DOHH2 (cell line): ENCODE measurements around the gene ADH1B.

Experiments used
- H3F3A ChIP-seq: fragments of 200-600 bp; sonication (generic), shearing (Covaris generic); 2 replicates; pipeline ENCODE4 v1.6.0; 2016; ENCODE audit warnings: antibody characterized with exemption, mild to moderate bottlenecking; ENCODE audit not compliant: control insufficient read depth, insufficient read depth
- H3K27ac ChIP-seq: fragments of 200-600 bp; sonication (generic); 2 replicates; pipeline ENCODE4 v1.5.1; 2014; ENCODE audit warnings: low read depth, mild to moderate bottlenecking, low read length, moderate library complexity
- H3K27me3 ChIP-seq: fragments of 200-600 bp; sonication (generic); 2 replicates; pipeline ENCODE4 v1.6.1; 2014; ENCODE audit warnings: mild to moderate bottlenecking, low read length, mixed read lengths; ENCODE audit not compliant: control insufficient read depth
- H3K36me3 ChIP-seq: fragments of 200-600 bp; sonication (generic); 2 replicates; pipeline ENCODE4 v1.6.1; 2014; ENCODE audit warnings: mild to moderate bottlenecking, low read length, moderate library complexity, mixed read lengths; ENCODE audit not compliant: control insufficient read depth
- H3K4me1 ChIP-seq: fragments of 200-600 bp; sonication (generic); 2 replicates; pipeline ENCODE4 v1.6.1; 2014; ENCODE audit warnings: mild to moderate bottlenecking, low read length, mixed read lengths; ENCODE audit not compliant: control insufficient read depth
- H3K4me2 ChIP-seq: fragments of 200-600 bp; sonication (generic); 2 replicates; pipeline ENCODE4 v1.6.0; 2014; ENCODE audit warnings: mild to moderate bottlenecking, low read length, moderate library complexity
- H3K4me3 ChIP-seq: fragments of 200-600 bp; sonication (generic); 2 replicates; pipeline ENCODE4 v1.5.1; 2014; ENCODE audit warnings: mild to moderate bottlenecking, low read length, mixed read lengths
- H3K79me2 ChIP-seq: fragments of 200-600 bp; sonication (generic); 2 replicates; pipeline ENCODE4 v1.6.1; 2014; ENCODE audit warnings: mild to moderate bottlenecking, low read length, mixed read lengths; ENCODE audit not compliant: control insufficient read depth
- H3K9me2 ChIP-seq: fragments of 200-600 bp; sonication (generic); replicated peaks from 2 replicates; pipeline ENCODE4 v1.6.1; 2014; ENCODE audit warnings: mild to moderate bottlenecking, low read length, mixed read lengths; ENCODE audit not compliant: control insufficient read depth
- H3K9me3 ChIP-seq: fragments of 200-600 bp; sonication (generic); 2 replicates; pipeline ENCODE4 v1.6.1; 2014; ENCODE audit warnings: antibody characterized with exemption, low read length, mixed read lengths; ENCODE audit not compliant: control insufficient read depth, insufficient read depth
- H4K20me1 ChIP-seq: fragments of 200-600 bp; sonication (generic); 2 replicates; pipeline ENCODE4 v1.6.0; 2014; ENCODE audit warnings: low read depth, mild to moderate bottlenecking, antibody characterized with exemption, low read length, moderate library complexity; ENCODE audit not compliant: control insufficient read depth, insufficient read depth
- CTCF ChIP-seq: fragments of 200-600 bp; sonication (generic); IDR thresholded peaks from one replicate; pipeline ENCODE4 v1.5.1; 2014; ENCODE audit warnings: antibody characterized with exemption, mild to moderate bottlenecking, low read depth, low read length; ENCODE audit not compliant: poor library complexity, severe bottlenecking
- EZH2phosphoT487 ChIP-seq: fragments of 200-600 bp; sonication (generic); IDR thresholded peaks from 2 replicates; pipeline ENCODE4 v1.6.1; 2017; ENCODE audit warnings: borderline replicate concordance, mild to moderate bottlenecking, antibody characterized with exemption, low read length, moderate library complexity, mixed read lengths

The ADH1B gene

GRCh38 chr4:99330648-99331047, 9.4 kb upstream of the ADH1B start:
- no peaks in the 10 kb centered on the region for H3K9me3 ChIP-seq

GRCh38 chr4:99329876-99330275, 8.7 kb upstream of the ADH1B start:
- H3K27ac ChIP-seq, result no peak overlapping the region
- no peaks in the 10 kb centered on the region for H3K27me3 ChIP-seq
- no peak overlapping the region for H3K4me3 ChIP-seq
- no peaks in the 10 kb centered on the region for H3K79me2 ChIP-seq
- H3F3A ChIP-seq, result no peaks in the 10 kb centered on the region
- H4K20me1 ChIP-seq, result no peaks in the 10 kb centered on the region
- H3K9me3 ChIP-seq, result no peaks in the 10 kb centered on the region
- no peaks in the 10 kb centered on the region for H3K4me1 ChIP-seq
- no peak for TF ChIP-seq EZH2phosphoT487
- no peak overlapping the region for H3K4me2 ChIP-seq
- no peaks in the 10 kb centered on the region for H3K36me3 ChIP-seq
- H3K9me2 ChIP-seq, result no peaks in the 10 kb centered on the region; the same call in 1 of the 2 replicates

More at GRCh38 chr4:99330648-99331047, 9.4 kb upstream of the ADH1B start:
- Histone ChIP-seq H3K27me3 (no peaks in the 10 kb centered on the region), H3K27ac (no peak overlapping the region), H3F3A (no peaks in the 10 kb centered on the region), H4K20me1 (no peaks in the 10 kb centered on the region), H3K4me3 (no peak overlapping the region), H3K79me2 (no peaks in the 10 kb centered on the region), H3K36me3 (no peaks in the 10 kb centered on the region), H3K4me2 (no peak overlapping the region), H3K4me1 (no peaks in the 10 kb centered on the region), H3K9me2 (no peaks in the 10 kb centered on the region; the same call in 1 of the 2 replicates)
- no peak for TF ChIP-seq EZH2phosphoT487
- TF ChIP-seq CTCF, result no peak

- Histone ChIP-seq H3K27ac (no peak overlapping the region), H3K27me3 (no peaks in the 10 kb centered on the region), H4K20me1 (no peaks in the 10 kb centered on the region), H3K9me3 (no peaks in the 10 kb centered on the region), H3K4me2 (no peak overlapping the region), H3K9me2 (no peaks in the 10 kb centered on the region; the same call in 1 of the 2 replicates), H3K4me1 (no peaks in the 10 kb centered on the region), H3K36me3 (no peaks in the 10 kb centered on the region), H3K4me3 (no peak overlapping the region), H3K79me2 (no peaks in the 10 kb centered on the region), H3F3A (no peaks in the 10 kb centered on the region)
- TF ChIP-seq CTCF (no peak), EZH2phosphoT487 (no peak)
Observed at GRCh38 chr4:99324979-99325378, 3.8 kb upstream of the ADH1B start.

- H3K27ac ChIP-seq, result no peak overlapping the region
- H3F3A ChIP-seq, result no peaks in the 10 kb centered on the region
- H3K9me2 ChIP-seq, result no peaks in the 10 kb centered on the region
- H4K20me1 ChIP-seq, result no peaks in the 10 kb centered on the region
- TF ChIP-seq EZH2phosphoT487, result no peak
- no peak for TF ChIP-seq CTCF
- H3K9me3 ChIP-seq, result no peaks in the 10 kb centered on the region
- H3K4me2 ChIP-seq, result no peak overlapping the region
- no peaks in the 10 kb centered on the region for H3K79me2 ChIP-seq
- no peaks in the 10 kb centered on the region for H3K36me3 ChIP-seq
- H3K27me3 ChIP-seq, result no peaks in the 10 kb centered on the region
- H3K4me3 ChIP-seq, result no peak overlapping the region
- no peaks in the 10 kb centered on the region for H3K4me1 ChIP-seq
Observed at GRCh38 chr4:99324361-99324760, 3.2 kb upstream of the ADH1B start.
